ENCODE measurements around the gene RFPL3.

DNA sequence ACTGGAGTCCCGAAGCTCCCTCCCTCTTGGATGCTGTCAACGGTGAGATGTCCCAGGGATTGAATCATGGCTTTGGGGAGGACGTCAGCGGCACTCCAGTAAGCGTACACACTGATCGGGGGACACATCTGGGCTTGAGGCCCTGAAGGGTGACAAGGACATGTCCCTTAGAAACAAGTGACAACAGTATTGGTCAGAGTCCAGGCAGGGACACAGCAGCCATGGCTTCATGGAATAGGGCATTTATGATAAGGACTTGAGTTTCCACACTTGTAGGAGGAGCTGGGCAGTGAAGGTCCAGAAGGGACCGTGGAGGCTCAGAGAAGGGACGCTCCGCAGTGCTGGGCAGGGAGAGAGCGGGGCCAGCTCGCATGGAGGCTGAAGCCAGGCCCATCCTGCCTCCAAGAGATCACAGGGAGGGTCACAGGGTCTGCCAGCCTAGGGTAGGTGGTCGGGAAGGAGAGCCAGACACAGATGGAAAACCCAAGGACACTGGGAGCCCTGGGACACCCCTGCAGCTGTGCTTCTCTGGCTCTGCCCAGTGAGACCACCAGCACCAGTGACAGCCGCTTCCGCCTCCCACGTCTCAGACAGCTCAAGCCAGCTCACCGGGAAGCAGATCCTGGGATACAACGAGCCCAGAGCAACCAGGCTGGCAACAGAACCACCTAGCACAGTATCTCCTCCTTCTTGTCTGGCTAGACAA lies 22.9 kb upstream of the RFPL3 start:
- TF ChIP-seq, protein P1, sequence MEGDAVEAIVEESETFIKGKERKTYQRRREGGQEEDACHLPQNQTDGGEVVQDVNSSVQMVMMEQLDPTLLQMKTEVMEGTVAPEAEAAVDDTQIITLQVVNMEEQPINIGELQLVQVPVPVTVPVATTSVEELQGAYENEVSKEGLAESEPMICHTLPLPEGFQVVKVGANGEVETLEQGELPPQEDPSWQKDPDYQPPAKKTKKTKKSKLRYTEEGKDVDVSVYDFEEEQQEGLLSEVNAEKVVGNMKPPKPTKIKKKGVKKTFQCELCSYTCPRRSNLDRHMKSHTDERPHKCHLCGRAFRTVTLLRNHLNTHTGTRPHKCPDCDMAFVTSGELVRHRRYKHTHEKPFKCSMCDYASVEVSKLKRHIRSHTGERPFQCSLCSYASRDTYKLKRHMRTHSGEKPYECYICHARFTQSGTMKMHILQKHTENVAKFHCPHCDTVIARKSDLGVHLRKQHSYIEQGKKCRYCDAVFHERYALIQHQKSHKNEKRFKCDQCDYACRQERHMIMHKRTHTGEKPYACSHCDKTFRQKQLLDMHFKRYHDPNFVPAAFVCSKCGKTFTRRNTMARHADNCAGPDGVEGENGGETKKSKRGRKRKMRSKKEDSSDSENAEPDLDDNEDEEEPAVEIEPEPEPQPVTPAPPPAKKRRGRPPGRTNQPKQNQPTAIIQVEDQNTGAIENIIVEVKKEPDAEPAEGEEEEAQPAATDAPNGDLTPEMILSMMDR (conservative IDR thresholded peaks at IDR 0.05; ENCODE audit: low read depth in 2 of 2): no peak
- TF ChIP-seq, protein P2, sequence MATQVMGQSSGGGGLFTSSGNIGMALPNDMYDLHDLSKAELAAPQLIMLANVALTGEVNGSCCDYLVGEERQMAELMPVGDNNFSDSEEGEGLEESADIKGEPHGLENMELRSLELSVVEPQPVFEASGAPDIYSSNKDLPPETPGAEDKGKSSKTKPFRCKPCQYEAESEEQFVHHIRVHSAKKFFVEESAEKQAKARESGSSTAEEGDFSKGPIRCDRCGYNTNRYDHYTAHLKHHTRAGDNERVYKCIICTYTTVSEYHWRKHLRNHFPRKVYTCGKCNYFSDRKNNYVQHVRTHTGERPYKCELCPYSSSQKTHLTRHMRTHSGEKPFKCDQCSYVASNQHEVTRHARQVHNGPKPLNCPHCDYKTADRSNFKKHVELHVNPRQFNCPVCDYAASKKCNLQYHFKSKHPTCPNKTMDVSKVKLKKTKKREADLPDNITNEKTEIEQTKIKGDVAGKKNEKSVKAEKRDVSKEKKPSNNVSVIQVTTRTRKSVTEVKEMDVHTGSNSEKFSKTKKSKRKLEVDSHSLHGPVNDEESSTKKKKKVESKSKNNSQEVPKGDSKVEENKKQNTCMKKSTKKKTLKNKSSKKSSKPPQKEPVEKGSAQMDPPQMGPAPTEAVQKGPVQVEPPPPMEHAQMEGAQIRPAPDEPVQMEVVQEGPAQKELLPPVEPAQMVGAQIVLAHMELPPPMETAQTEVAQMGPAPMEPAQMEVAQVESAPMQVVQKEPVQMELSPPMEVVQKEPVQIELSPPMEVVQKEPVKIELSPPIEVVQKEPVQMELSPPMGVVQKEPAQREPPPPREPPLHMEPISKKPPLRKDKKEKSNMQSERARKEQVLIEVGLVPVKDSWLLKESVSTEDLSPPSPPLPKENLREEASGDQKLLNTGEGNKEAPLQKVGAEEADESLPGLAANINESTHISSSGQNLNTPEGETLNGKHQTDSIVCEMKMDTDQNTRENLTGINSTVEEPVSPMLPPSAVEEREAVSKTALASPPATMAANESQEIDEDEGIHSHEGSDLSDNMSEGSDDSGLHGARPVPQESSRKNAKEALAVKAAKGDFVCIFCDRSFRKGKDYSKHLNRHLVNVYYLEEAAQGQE (IDR thresholded peaks at IDR 0.05; ENCODE audit: unreplicated experiment): no peak

All from GM23338 (cell line).